Gastroesophageal sphincter (tissue), 2 donors: Measurements from ENCODE around the gene VANGL1.

Experiments
- EP300 ChIP-seq: sonication (generic); formaldehyde crosslinking; IDR thresholded peaks from one replicate; pipeline ENCODE4 v1.6.1; 2017; ENCODE audit warnings: antibody characterized with exemption, mild to moderate bottlenecking
- POLR2A ChIP-seq, 2 donors: fragments of 450-650 bp; IDR thresholded peaks; one replicate each; pipeline ENCODE4 v1.6.1; 2017; ENCODE audit warnings: antibody characterized with exemption in 2 of 2, mild to moderate bottlenecking in 2 of 2, moderate library complexity in 1 of 2

DNA sequence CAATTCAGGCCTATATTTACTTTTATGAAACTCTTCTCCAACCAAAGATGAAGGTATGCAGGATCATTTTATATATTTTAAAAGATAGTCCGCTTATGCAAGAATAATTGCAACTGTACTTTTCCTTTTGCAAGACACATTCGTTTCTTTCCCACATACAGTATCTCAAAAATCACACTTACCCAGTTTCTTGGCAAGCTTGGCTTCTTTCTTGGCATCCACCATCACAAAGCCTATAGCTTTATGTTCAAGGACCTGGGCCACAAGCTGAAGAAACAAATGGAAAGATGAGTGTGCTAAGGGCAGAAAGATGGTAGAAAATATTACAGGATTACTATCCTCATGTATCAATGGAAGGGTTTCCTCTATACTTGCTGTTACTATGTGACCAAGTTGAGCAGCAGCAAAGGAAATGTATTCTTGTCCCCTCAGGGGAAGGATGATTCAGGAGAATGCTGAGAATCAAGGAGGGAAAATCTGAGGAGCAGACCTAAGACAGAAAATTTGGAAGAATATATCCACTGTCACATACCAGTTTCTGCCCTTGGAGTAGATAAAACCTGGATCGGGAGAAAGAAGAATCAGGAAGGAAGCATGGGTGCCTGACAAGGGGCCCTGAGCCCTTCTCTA, 103.0 kb downstream of the VANGL1 start:
- TF ChIP-seq POLR2A (IDR thresholded peaks at IDR 0.05) (no peak), EP300 (no peak)
